Measurements from ENCODE around the gene AP1S2.

DNA sequence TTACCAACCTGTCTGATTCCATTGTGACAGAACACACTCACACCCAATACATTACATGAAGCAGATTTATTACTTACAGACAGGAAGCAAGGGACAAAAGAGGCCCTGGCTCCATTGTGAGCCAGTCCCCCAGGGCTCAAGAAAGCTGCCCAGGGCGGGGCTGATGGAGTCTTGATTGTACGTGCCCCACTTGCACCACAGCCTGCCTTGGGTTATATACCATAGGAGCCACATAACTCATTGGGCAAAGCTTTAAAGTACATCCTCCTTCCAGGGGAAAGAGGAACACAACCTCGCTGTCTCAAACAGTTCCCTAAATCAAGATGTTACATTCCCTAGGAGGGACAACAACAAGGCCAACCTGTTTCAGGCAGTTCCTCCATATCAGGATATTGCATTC is 67.7 kb downstream of the AP1S2 start:
- TF ChIP-seq, protein P1, sequence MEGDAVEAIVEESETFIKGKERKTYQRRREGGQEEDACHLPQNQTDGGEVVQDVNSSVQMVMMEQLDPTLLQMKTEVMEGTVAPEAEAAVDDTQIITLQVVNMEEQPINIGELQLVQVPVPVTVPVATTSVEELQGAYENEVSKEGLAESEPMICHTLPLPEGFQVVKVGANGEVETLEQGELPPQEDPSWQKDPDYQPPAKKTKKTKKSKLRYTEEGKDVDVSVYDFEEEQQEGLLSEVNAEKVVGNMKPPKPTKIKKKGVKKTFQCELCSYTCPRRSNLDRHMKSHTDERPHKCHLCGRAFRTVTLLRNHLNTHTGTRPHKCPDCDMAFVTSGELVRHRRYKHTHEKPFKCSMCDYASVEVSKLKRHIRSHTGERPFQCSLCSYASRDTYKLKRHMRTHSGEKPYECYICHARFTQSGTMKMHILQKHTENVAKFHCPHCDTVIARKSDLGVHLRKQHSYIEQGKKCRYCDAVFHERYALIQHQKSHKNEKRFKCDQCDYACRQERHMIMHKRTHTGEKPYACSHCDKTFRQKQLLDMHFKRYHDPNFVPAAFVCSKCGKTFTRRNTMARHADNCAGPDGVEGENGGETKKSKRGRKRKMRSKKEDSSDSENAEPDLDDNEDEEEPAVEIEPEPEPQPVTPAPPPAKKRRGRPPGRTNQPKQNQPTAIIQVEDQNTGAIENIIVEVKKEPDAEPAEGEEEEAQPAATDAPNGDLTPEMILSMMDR (IDR thresholded peaks at IDR 0.05 in 2 of 3, conservative IDR thresholded peaks at IDR 0.05 in 1 of 3; ENCODE audit: insufficient read depth in 2 of 3, low read depth in 1 of 3, low read length in 3 of 3): no peak
- TF ChIP-seq SLC30A9 (CRISPR knock-in tag; IDR thresholded peaks at IDR 0.05) (no peak), ZNF431 (CRISPR knock-in tag; IDR thresholded peaks at IDR 0.05) (no peak), CBX8 (IDR thresholded peaks at IDR 0.05; ENCODE audit: borderline replicate concordance, extremely low read depth, low read depth, low read length, poor library complexity, severe bottlenecking) (no peak), JUND (IDR thresholded peaks at IDR 0.05; ENCODE audit: borderline replicate concordance, low read depth, low read length) (no peak), JUND (tag; IDR thresholded peaks at IDR 0.05; ENCODE audit: borderline replicate concordance, low read depth, low read length) (no peak), ZNF232 (CRISPR knock-in tag; IDR thresholded peaks at IDR 0.05) (no peak), BHLHE40 (IDR thresholded peaks at IDR 0.05; ENCODE audit: low read length) (no peak), ZZZ3 (IDR thresholded peaks at IDR 0.05) (no peak), GTF2A2 (tag; IDR thresholded peaks at IDR 0.05) (no peak), RFX5 (IDR thresholded peaks at IDR 0.05; ENCODE audit: low read depth, low read length) (no peak), HNRNPH1 (optimal IDR thresholded peaks at IDR 0.05; ENCODE audit: low read depth, low read length) (no peak), EP300 (IDR thresholded peaks at IDR 0.05; ENCODE audit: low read length) (no peak)
